GM12892 (cell line): Measurements from ENCODE around the gene KRT34.

Experiments
- POLR2A ChIP-seq: IDR thresholded peaks from 2 replicates; pipeline ENCODE4 v1.6.1; 2011; ENCODE audit warnings: low read depth, low read length, control low read depth
- POLR2AphosphoS5 ChIP-seq: IDR thresholded peaks from 2 replicates; pipeline ENCODE4 v1.6.1; 2011; ENCODE audit warnings: low read depth, low read length, control low read depth
- TAF1 ChIP-seq: IDR thresholded peaks from 2 replicates; pipeline ENCODE4 v1.6.1; 2011; ENCODE audit warnings: low read depth, mild to moderate bottlenecking, control low read depth, low read length, borderline replicate concordance

GRCh38 chr17:41363881-41364280 lies 18.2 kb downstream of the KRT34 start:
- TF ChIP-seq POLR2A (no peak), POLR2AphosphoS5 (no peak), TAF1 (no peak)
